ENCODE measurements around the gene UQCC5.

The UQCC5 gene

DNA sequence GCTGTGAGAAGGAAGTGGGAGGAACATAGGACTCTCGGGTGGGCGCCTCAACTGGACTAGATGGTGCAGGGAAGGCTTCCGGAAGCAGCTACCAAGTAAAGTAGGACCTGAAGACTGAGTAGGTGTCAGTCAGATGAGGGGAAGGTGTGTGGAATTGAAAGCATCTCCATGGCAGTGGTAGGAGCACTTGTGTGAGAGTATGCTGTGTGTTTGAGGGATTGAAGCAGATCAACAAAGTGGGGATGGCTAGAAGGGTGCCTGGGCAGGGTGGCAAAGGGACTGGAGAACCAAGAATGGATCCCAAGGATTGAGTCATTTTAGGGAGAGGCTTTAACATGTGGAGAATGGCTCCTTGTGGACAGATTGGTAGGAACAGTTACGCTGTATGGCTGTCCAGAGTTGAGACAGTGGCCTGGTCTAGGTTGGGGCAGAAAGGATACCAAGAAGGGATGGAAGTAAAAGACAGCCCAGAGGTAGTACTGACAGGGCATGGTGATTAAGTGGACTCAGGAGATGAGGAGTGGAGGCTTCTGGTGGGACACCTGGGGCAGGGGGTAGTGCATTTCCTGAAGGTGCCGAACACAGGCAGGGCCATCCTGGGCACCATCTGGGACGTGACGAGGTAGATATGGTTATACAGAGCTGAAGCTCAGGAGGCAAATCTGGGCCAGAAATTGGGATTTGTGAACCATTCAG lies 1.5 kb downstream of the UQCC5 start:
- no peaks in the 10 kb centered on the region for H3K9me3 ChIP-seq (ENCODE audit: control insufficient read depth, low read length)
- H3K4me1 ChIP-seq (ENCODE audit: control insufficient read depth, insufficient read depth, low read length, poor library complexity, severe bottlenecking), result peaks cover 16% of the 10 kb centered on the region
- H3K27ac ChIP-seq (ENCODE audit: low read depth, low read length, severe bottlenecking), result no peak overlapping the region
- H3K4me3 ChIP-seq (ENCODE audit: extremely low read depth, insufficient read depth, low read length, poor library complexity, severe bottlenecking), result peak overlapping the region; percentile 75
- H3K36me3 ChIP-seq (ENCODE audit: control insufficient read depth, insufficient read depth, low read length), result peaks cover 38% of the 10 kb centered on the region
- 77 to 98% methylated on average over 4 to 7 of the region's 7 CpGs for WGBS, 2 experiments (ENCODE audit: insufficient coverage in 2 of 2)

DNA sequence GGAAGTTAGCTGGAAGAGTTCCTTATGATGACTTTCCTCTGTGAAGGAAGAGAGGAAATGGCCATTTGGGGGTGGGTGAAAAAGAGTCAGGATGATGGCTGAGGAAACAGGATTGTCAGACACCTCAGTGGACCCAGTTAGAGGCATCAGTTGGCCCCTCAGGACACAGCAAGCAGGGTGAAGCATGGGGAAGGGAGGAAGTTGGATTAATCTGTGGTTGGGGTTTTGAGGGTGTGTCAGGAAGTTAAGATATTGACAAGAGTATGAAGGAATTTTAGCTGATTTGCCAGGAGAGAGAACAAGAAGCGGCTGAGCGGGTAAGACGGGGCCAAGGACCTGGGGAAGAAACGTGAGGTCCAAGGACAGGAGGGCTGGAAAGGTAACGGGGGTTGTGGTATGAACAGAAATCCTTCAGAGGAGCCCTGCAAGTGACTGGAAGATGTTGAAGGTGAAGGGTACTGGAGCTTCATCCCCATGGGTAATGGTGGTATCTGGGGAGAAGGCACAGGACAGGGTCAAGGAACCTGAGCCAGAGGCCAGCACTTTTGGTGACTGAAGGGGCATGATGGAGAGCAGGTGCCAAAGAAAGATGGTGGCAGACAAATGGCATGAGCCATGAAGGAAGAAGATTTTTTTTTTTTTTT lies 2.7 kb downstream of the UQCC5 start:
- 93 to 100% methylated on average over 5 of the region's 5 CpGs for WGBS, 2 experiments (ENCODE audit: insufficient coverage in 2 of 2)
- H3K4me3 ChIP-seq (ENCODE audit: extremely low read depth, insufficient read depth, low read length, poor library complexity, severe bottlenecking), result no peak overlapping the region
- H3K9me3 ChIP-seq (ENCODE audit: control insufficient read depth, low read length), result no peaks in the 10 kb centered on the region
- peaks cover 51% of the 10 kb centered on the region for H3K36me3 ChIP-seq (ENCODE audit: control insufficient read depth, insufficient read depth, low read length)
- H3K4me1 ChIP-seq (ENCODE audit: control insufficient read depth, insufficient read depth, low read length, poor library complexity, severe bottlenecking), result peaks cover 16% of the 10 kb centered on the region
- H3K27ac ChIP-seq (ENCODE audit: low read depth, low read length, severe bottlenecking), result no peak overlapping the region

DNA sequence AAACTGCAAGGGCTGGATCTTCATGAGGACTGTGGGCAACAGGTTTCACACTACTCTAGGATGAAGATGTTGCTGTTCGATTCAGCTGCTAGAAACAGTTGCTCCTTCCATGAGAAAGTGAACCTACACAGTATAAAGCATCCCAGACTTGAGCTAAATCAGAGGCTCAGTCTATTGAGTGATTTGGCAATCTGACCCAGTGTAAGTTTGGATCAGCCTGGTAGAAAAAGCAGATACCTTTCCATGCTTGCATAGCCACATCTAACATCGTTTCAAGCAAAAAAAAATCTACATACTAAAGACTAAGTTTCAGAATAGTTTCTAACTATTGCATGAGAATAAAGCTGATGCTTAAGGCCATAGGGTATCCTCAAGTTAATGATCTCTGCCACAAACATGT lies 4.6 kb downstream of the UQCC5 start:
- 100% methylated on average over 2 of the region's 2 CpGs; no CpG with 5 or more reads in 1 of the 2 experiments for WGBS, 2 experiments (ENCODE audit: insufficient coverage in 2 of 2)
- H3K4me3 ChIP-seq (ENCODE audit: extremely low read depth, insufficient read depth, low read length, poor library complexity, severe bottlenecking), result no peak overlapping the region
- H3K27ac ChIP-seq (ENCODE audit: low read depth, low read length, severe bottlenecking), result no peak overlapping the region
- no peaks in the 10 kb centered on the region for H3K9me3 ChIP-seq (ENCODE audit: control insufficient read depth, low read length)
- peaks cover 69% of the 10 kb centered on the region for H3K36me3 ChIP-seq (ENCODE audit: control insufficient read depth, insufficient read depth, low read length)
- H3K4me1 ChIP-seq (ENCODE audit: control insufficient read depth, insufficient read depth, low read length, poor library complexity, severe bottlenecking), result peaks cover 16% of the 10 kb centered on the region

DNA sequence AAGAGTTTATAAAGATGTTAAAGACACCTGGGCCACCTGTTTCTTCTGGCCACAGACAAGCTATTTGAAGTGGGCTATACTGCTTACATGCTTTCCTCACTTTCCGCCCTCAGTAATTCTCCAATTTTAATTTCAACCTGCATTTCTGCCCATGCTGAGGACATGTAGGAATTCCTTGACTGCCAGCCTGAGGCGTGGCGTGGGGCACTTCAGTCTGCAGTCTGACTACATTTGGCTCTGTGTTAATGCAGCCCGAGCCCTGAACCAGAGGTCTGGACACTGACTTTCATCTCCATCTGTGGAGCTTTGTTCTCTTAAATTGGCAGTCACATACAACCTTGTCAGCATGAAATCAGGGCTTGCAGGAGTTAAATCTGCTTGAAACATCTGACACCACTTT lies 8.5 kb downstream of the UQCC5 start:
- no peaks in the 10 kb centered on the region for H3K9me3 ChIP-seq (ENCODE audit: control insufficient read depth, low read length)
- 93 to 97% methylated on average over 4 of the region's 4 CpGs for WGBS, 2 experiments (ENCODE audit: insufficient coverage in 2 of 2)
- no peak overlapping the region for H3K4me3 ChIP-seq (ENCODE audit: extremely low read depth, insufficient read depth, low read length, poor library complexity, severe bottlenecking)
- peak overlapping the region; percentile 10 for H3K27ac ChIP-seq (ENCODE audit: low read depth, low read length, severe bottlenecking)
- H3K4me1 ChIP-seq (ENCODE audit: control insufficient read depth, insufficient read depth, low read length, poor library complexity, severe bottlenecking), result no peaks in the 10 kb centered on the region
- peaks cover 86% of the 10 kb centered on the region for H3K36me3 ChIP-seq (ENCODE audit: control insufficient read depth, insufficient read depth, low read length)

DNA sequence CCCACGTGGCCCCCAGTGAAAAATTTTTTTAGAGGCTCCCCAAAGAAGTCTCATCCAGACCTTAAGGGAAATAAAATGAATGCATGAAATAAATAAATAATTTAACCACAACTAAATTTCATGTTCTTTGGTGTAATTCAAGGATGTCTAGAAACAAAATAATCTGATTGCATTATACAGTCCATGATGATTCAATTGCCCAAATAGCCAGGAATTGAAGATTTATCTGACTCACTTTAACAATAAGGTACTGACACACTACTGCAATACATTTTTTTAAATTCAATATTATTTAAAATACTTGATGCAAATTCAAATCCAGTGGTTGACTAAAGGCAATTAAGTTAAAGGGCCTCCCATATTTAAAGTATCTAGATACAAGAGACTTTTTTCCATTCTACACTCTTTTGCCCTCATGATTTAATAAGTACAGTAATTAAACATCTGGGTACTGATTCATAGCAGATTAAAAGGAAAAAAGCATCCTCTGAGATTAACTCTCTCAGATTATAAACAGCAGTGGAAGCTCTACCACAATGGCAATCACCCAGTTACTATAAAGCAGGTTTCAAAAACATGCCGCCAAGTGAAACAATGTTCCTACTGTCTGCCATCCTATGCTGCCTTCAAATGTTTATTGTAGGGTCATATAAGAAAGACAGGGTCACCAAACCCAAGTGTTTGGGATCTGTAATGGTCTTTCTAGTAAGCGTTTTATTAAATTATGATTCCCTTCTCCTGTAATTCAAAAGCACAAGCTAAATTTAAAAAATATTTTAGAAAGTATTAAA lies 9.9 kb downstream of the UQCC5 start:
- H3K4me1 ChIP-seq (ENCODE audit: control insufficient read depth, insufficient read depth, low read length, poor library complexity, severe bottlenecking), result no peaks in the 10 kb centered on the region
- H3K9me3 ChIP-seq (ENCODE audit: control insufficient read depth, low read length), result no peaks in the 10 kb centered on the region
- no peak overlapping the region for H3K27ac ChIP-seq (ENCODE audit: low read depth, low read length, severe bottlenecking)
- no CpG with 5 or more reads among the region's 3 CpGs for WGBS, 2 experiments (ENCODE audit: insufficient coverage in 2 of 2)
- H3K4me3 ChIP-seq (ENCODE audit: extremely low read depth, insufficient read depth, low read length, poor library complexity, severe bottlenecking), result no peak overlapping the region
- peaks cover 86% of the 10 kb centered on the region for H3K36me3 ChIP-seq (ENCODE audit: control insufficient read depth, insufficient read depth, low read length)

DNA sequence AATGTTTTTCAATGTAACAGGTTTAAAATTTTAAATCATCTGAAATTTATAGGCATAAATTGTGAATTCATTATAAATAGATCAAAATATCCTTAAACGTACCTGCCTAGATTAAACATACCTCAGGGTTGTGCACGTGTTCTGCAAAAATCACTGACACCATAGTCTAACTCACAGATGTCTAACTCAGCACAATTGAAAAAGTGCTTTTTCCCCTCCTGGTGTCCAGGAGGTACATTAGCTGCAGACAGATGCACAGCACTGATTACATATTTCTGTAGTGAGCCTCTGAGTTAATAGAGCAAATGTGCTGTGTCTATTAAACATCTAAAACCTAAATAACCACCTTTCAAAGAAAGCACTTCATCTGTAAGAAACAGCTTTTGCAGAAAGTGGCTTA lies 10.7 kb downstream of the UQCC5 start:
- no peak overlapping the region for H3K4me3 ChIP-seq (ENCODE audit: extremely low read depth, insufficient read depth, low read length, poor library complexity, severe bottlenecking)
- H3K36me3 ChIP-seq (ENCODE audit: control insufficient read depth, insufficient read depth, low read length), result peaks cover 86% of the 10 kb centered on the region

DNA sequence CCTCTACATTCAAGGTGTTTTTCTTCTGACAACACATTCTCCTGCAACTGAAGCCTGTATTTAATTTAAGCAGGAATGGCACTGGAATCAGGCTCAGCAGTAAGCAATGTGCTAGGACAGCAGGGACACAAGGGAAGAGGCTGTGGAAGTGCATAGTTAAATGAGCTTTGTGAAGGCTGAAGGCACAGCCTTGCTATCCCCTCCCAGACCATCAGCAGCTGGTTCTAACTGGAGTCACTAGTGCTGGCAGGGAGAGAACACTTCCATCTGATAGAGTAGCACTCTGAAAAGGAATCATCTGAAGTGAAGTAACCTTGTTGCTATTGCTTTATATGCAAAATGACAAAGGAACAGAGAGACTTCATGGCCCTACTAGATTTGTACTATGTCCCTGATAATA lies 14.7 kb downstream of the UQCC5 start:
- no peaks in the 10 kb centered on the region for H3K9me3 ChIP-seq (ENCODE audit: control insufficient read depth, low read length)
- H3K4me1 ChIP-seq (ENCODE audit: control insufficient read depth, insufficient read depth, low read length, poor library complexity, severe bottlenecking), result peaks cover 5% of the 10 kb centered on the region
- H3K36me3 ChIP-seq (ENCODE audit: control insufficient read depth, insufficient read depth, low read length), result peaks cover 84% of the 10 kb centered on the region
- no peak overlapping the region for H3K4me3 ChIP-seq (ENCODE audit: extremely low read depth, insufficient read depth, low read length, poor library complexity, severe bottlenecking)
- peak overlapping the region; percentile 4 for H3K27ac ChIP-seq (ENCODE audit: low read depth, low read length, severe bottlenecking)

More for the DNA sequence above, 10.7 kb downstream of the UQCC5 start:
- Histone ChIP-seq H3K4me1 (ENCODE audit: control insufficient read depth, insufficient read depth, low read length, poor library complexity, severe bottlenecking) (peaks cover 2% of the 10 kb centered on the region), H3K27ac (ENCODE audit: low read depth, low read length, severe bottlenecking) (no peak overlapping the region), H3K9me3 (ENCODE audit: control insufficient read depth, low read length) (no peaks in the 10 kb centered on the region)
- 83% methylated on average over 1 of the region's 2 CpGs; no CpG with 5 or more reads in 1 of the 2 experiments for WGBS, 2 experiments (ENCODE audit: insufficient coverage in 2 of 2)

DNA sequence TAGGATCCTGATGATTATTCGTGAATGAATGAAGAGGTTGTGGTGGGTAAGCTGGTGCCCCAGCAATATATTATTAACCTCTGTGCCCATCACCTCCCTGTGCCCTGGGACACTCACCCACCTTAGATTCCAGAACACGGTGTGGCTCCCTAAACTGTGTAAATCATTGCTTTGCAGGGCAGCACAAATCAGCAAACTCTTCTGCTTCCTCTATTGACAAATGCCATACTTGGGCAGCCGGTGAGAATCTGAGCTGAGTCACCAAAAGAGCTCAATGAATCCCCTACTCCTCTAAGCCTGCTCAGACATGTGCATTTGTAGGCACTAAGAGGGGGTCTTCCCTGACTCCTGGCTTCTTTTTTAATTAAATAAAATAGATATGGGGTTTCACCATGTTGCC lies 15.7 kb downstream of the UQCC5 start:
- WGBS, 2 experiments (ENCODE audit: insufficient coverage in 2 of 2), result 86 to 100% methylated on average over 1 of the region's 3 CpGs
- H3K4me1 ChIP-seq (ENCODE audit: control insufficient read depth, insufficient read depth, low read length, poor library complexity, severe bottlenecking), result peaks cover 5% of the 10 kb centered on the region
- H3K36me3 ChIP-seq (ENCODE audit: control insufficient read depth, insufficient read depth, low read length), result peaks cover 90% of the 10 kb centered on the region
- H3K9me3 ChIP-seq (ENCODE audit: control insufficient read depth, low read length), result no peaks in the 10 kb centered on the region
- no peak overlapping the region for H3K27ac ChIP-seq (ENCODE audit: low read depth, low read length, severe bottlenecking)
- H3K4me3 ChIP-seq (ENCODE audit: extremely low read depth, insufficient read depth, low read length, poor library complexity, severe bottlenecking), result no peak overlapping the region

DNA sequence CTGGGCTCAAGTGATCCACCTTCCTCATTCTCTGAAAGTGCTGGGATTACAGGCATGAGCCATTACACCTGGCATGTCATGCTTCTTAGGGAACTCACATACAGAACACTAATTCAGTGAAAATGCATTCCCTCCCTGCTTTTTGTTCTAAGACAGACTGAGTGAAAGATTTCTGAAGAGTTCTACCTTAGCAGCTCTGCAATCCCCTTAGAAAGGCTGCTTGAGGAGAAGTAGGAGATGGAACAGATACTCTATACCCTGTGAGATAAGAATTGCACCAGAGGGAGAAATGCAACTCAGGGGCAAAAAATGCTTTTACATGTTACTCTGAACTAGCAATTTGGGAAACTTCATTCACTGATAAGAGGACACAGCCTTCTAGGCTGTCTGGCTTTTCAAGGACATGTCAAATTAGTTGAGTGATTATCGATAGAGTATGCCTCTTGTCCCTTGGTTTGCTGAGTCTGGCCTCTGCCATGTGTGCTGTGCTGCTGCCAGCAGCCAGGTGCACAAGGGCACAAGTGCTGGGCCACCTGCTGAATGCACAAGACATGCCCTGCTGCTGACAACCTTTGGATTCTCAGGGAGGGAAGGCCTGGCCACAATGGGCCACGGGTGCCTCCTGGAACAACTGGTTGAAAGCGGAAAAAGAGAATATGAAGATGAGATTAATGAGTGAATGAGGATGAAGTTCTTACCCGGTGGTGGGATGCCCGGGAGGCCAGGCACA lies 17.8 kb downstream of the UQCC5 start:
- Histone ChIP-seq H3K9me3 (ENCODE audit: control insufficient read depth, low read length) (no peaks in the 10 kb centered on the region), H3K4me1 (ENCODE audit: control insufficient read depth, insufficient read depth, low read length, poor library complexity, severe bottlenecking) (peaks cover 5% of the 10 kb centered on the region), H3K36me3 (ENCODE audit: control insufficient read depth, insufficient read depth, low read length) (peaks cover 91% of the 10 kb centered on the region), H3K4me3 (ENCODE audit: extremely low read depth, insufficient read depth, low read length, poor library complexity, severe bottlenecking) (no peak overlapping the region), H3K27ac (ENCODE audit: low read depth, low read length, severe bottlenecking) (no peak overlapping the region)
- 97 to 100% methylated on average over 3 to 4 of the region's 5 CpGs for WGBS, 2 experiments (ENCODE audit: insufficient coverage in 2 of 2)

DNA sequence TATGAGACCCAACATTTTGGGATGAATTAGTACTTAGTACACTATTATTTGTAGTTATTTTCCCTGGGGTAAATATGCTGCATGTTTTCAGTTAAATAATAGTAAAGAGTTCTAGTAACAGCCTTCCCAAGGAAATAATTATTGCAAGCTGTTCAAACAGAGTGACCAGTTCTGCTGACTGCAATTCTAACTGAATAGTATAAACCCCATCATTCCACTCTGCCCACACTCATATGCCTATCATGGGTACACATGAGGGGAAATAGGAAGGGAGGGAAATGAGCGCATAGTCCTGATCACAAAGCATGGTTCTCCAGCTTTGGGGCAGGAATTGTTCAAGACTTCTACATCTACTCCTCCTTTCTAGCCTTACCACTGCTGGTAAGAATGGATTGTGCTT lies 18.7 kb downstream of the UQCC5 start:
- no peak overlapping the region for H3K4me3 ChIP-seq (ENCODE audit: extremely low read depth, insufficient read depth, low read length, poor library complexity, severe bottlenecking)
- peaks cover 5% of the 10 kb centered on the region for H3K4me1 ChIP-seq (ENCODE audit: control insufficient read depth, insufficient read depth, low read length, poor library complexity, severe bottlenecking)
- H3K27ac ChIP-seq (ENCODE audit: low read depth, low read length, severe bottlenecking), result no peak overlapping the region
- no peaks in the 10 kb centered on the region for H3K9me3 ChIP-seq (ENCODE audit: control insufficient read depth, low read length)
- WGBS, 2 experiments (ENCODE audit: insufficient coverage in 2 of 2), result no CpG with 5 or more reads among the region's 1 CpG
- H3K36me3 ChIP-seq (ENCODE audit: control insufficient read depth, insufficient read depth, low read length), result peaks cover 91% of the 10 kb centered on the region

Data from mesodermal cell (in vitro differentiated cells).